HL-60 (cell line): ENCODE data around the gene FBXL12.

ENCODE experiments used
- DNase-seq, 2 experiments: peaks; one replicate each; pipeline ENCODE4 v3.0.0-alpha.2; 2010 to 2020; ENCODE audit warnings: low read depth in 1 of 2, low spot score in 1 of 2
- H3K27ac ChIP-seq: fragments of 250-450 bp; sonication (Bioruptor Pico); replicated peaks from 2 replicates; pipeline ENCODE4 v1.5.1; 2020; ENCODE audit warnings: mild to moderate bottlenecking, moderate library complexity
- H3K27me3 ChIP-seq: fragments of 250-450 bp; sonication (Bioruptor Pico); 2 replicates; pipeline ENCODE4 v1.5.1; 2021; ENCODE audit warnings: mild to moderate bottlenecking, moderate library complexity; ENCODE audit not compliant: insufficient read depth, poor library complexity, severe bottlenecking
- H3K4me3 ChIP-seq: replicated peaks from 2 replicates; pipeline ENCODE4 v1.5.1; 2011; ENCODE audit warnings: mild to moderate bottlenecking, control low read depth, low read length; ENCODE audit not compliant: insufficient read depth
- GABPA ChIP-seq: IDR thresholded peaks from 2 replicates; pipeline ENCODE4 v1.6.1; 2012; ENCODE audit warnings: low read depth
- POLR2AphosphoS5 ChIP-seq: IDR thresholded peaks from 2 replicates; pipeline ENCODE4 v1.6.1; 2012; ENCODE audit warnings: low read depth
- SPI1 ChIP-seq: IDR thresholded peaks from 2 replicates; pipeline ENCODE4 v1.6.1; 2012; ENCODE audit warnings: low read depth, mild to moderate bottlenecking, borderline replicate concordance
- TF ChIP-seq, protein P1 (sequence below): IDR thresholded peaks from one replicate; pipeline ENCODE4 v1.5.1; 2011; ENCODE audit warnings: low read length, control low read depth, inconsistent platforms; ENCODE audit not compliant: insufficient read depth
- TF ChIP-seq, protein P2 (sequence below): IDR thresholded peaks from 2 replicates; pipeline ENCODE4 v1.6.1; 2012; ENCODE audit warnings: low read depth; ENCODE audit not compliant: insufficient replicate concordance

Gene FBXL12

DNA sequence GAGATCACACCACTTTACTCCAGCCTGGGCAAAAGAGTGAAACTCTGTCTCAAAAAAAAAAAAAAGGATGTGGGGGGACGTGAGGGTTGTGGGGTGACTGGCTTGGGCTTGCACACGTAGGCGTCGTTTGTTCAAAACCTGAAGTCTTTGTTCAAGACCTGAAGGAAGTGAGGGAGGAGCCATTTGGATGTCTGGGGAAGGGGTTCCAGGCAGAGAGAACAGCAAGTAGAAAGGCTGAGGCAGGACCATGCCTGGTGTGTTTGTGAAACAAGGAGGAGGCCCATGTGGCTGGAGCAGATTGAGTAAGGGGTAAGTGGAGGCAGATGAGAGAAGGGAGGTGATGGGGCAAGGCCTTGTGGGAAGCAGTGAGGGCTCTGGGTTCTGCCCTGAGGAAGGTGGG lies 44.1 kb upstream of the FBXL12 start:
- no peak for DNase-seq
- H3K27ac ChIP-seq: no peak overlapping the region
- no peak overlapping the region for H3K4me3 ChIP-seq
- TF ChIP-seq, protein P1, sequence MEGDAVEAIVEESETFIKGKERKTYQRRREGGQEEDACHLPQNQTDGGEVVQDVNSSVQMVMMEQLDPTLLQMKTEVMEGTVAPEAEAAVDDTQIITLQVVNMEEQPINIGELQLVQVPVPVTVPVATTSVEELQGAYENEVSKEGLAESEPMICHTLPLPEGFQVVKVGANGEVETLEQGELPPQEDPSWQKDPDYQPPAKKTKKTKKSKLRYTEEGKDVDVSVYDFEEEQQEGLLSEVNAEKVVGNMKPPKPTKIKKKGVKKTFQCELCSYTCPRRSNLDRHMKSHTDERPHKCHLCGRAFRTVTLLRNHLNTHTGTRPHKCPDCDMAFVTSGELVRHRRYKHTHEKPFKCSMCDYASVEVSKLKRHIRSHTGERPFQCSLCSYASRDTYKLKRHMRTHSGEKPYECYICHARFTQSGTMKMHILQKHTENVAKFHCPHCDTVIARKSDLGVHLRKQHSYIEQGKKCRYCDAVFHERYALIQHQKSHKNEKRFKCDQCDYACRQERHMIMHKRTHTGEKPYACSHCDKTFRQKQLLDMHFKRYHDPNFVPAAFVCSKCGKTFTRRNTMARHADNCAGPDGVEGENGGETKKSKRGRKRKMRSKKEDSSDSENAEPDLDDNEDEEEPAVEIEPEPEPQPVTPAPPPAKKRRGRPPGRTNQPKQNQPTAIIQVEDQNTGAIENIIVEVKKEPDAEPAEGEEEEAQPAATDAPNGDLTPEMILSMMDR: no peak
- no peak for TF ChIP-seq GABPA
- no peak for TF ChIP-seq SPI1
- TF ChIP-seq, protein P2, sequence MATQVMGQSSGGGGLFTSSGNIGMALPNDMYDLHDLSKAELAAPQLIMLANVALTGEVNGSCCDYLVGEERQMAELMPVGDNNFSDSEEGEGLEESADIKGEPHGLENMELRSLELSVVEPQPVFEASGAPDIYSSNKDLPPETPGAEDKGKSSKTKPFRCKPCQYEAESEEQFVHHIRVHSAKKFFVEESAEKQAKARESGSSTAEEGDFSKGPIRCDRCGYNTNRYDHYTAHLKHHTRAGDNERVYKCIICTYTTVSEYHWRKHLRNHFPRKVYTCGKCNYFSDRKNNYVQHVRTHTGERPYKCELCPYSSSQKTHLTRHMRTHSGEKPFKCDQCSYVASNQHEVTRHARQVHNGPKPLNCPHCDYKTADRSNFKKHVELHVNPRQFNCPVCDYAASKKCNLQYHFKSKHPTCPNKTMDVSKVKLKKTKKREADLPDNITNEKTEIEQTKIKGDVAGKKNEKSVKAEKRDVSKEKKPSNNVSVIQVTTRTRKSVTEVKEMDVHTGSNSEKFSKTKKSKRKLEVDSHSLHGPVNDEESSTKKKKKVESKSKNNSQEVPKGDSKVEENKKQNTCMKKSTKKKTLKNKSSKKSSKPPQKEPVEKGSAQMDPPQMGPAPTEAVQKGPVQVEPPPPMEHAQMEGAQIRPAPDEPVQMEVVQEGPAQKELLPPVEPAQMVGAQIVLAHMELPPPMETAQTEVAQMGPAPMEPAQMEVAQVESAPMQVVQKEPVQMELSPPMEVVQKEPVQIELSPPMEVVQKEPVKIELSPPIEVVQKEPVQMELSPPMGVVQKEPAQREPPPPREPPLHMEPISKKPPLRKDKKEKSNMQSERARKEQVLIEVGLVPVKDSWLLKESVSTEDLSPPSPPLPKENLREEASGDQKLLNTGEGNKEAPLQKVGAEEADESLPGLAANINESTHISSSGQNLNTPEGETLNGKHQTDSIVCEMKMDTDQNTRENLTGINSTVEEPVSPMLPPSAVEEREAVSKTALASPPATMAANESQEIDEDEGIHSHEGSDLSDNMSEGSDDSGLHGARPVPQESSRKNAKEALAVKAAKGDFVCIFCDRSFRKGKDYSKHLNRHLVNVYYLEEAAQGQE: no peak
- no peak for TF ChIP-seq POLR2AphosphoS5
- no peaks in the 10 kb centered on the region for H3K27me3 ChIP-seq

DNA sequence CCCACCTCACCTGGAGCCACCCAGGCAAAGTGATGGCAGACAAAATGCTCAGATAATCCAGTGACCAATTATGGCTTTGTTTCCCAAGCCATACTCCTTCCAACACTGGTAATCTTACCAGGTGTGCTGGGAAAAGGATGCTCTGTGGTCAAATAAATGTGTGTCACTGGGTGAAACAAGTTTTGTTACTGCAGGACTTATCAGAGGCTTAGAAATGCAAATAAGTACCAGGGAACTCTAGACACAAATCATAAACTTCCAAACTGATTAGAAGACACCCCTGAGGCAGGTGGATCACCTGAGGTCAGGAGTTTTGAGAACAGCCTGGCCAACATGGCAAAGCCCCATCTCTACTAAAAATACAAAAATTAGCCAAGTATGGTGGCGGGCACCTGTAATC lies 42.6 kb upstream of the FBXL12 start:
- no peak overlapping the region for H3K4me3 ChIP-seq
- TF ChIP-seq GABPA: no peak
- no peak for TF ChIP-seq SPI1
- TF ChIP-seq, protein P2: no peak
- TF ChIP-seq POLR2AphosphoS5: no peak
- H3K27ac ChIP-seq: no peak overlapping the region
- no peak for DNase-seq
- H3K27me3 ChIP-seq: no peaks in the 10 kb centered on the region

DNA sequence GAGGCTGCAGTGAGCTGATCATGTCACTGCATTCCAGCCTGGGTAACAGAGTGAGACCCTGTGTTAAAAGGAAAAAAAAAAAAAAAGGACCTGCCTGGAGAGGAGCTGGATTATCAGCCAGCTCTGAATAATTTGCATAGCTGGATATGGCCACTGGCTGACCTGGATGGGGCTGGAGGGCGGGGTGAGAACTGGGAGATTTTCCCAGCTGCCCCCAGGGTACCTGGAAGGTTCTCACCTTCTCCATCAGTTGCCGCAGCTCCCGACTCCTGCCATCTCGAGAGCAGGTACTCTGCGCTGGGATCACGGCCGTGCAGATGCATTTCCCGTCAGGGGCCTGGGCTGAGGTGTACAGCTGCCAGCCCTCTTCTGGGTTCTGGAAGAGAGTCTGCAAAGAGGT lies 41.5 kb upstream of the FBXL12 start:
- Histone ChIP-seq H3K27me3 (no peaks in the 10 kb centered on the region), H3K4me3 (no peak overlapping the region), H3K27ac (no peak overlapping the region)
- no peak for DNase-seq
- TF ChIP-seq, protein P1: no peak
- TF ChIP-seq SPI1: no peak
- no peak for TF ChIP-seq GABPA
- TF ChIP-seq, protein P2: no peak
- TF ChIP-seq POLR2AphosphoS5: no peak

DNA sequence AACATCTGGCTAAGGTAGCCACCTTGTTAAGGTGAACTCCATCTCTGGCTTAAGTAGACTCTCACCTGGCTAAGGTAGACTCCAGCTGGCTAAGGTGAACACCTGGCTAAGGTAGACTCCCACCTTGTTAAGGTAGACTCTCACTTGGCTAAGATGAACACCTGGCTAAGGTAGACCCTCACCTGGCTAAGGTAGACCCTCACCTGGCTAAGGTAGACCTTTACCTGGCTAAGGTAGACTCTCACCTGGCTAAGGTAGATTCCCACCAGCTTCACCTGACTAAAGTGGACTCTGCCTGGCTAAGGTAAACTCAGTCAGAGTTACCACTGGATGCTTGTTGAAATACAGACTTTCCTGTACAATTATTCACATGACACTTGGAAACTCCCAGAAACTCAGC lies 39.9 kb upstream of the FBXL12 start:
- H3K27me3 ChIP-seq: no peaks in the 10 kb centered on the region
- H3K4me3 ChIP-seq: no peak overlapping the region
- no peak overlapping the region for H3K27ac ChIP-seq
- TF ChIP-seq POLR2AphosphoS5: no peak
- TF ChIP-seq SPI1: no peak
- TF ChIP-seq, protein P1: no peak
- TF ChIP-seq GABPA: no peak
- TF ChIP-seq, protein P2: no peak
- DNase-seq: no peak
